HG03108 (cell line): Measurements from ENCODE around the gene CSMD2.

Experiments used
- ATAC-seq: cut with Tn5 transposase; IDR thresholded peaks from one replicate; pipeline ENCODE4 v1.9.1; 2021; ENCODE audit warnings: moderate library complexity; ENCODE audit not compliant: unreplicated experiment

The CSMD2 gene

GRCh38 chr1:33906156-33906555 is 258.9 kb downstream of the CSMD2 start:
- no peak for ATAC-seq

GRCh38 chr1:33905241-33905640 is 259.8 kb downstream of the CSMD2 start:
- no peak for ATAC-seq

- peak; percentile 66 for ATAC-seq
Measured at GRCh38 chr1:33903210-33903589, 261.8 kb downstream of the CSMD2 start.

- peak; percentile 85 for ATAC-seq
Measured at GRCh38 chr1:33902486-33903209, 262.4 kb downstream of the CSMD2 start.

GRCh38 chr1:33899746-33900145 is 265.3 kb downstream of the CSMD2 start:
- no peak for ATAC-seq

- no peak for ATAC-seq
Measured at GRCh38 chr1:33898881-33899280, 266.1 kb downstream of the CSMD2 start.

- no peak for ATAC-seq
Measured at GRCh38 chr1:33898406-33898805, 266.6 kb downstream of the CSMD2 start.

GRCh38 chr1:33897092-33897725 is 267.8 kb downstream of the CSMD2 start:
- ATAC-seq = no peak

GRCh38 chr1:33895976-33896375 is 269.1 kb downstream of the CSMD2 start:
- ATAC-seq = no peak

- ATAC-seq = no peak
Measured at GRCh38 chr1:33895396-33895795, 269.6 kb downstream of the CSMD2 start.

GRCh38 chr1:33893147-33893830 is 271.7 kb downstream of the CSMD2 start:
- ATAC-seq = no peak

- no peak for ATAC-seq
Measured at GRCh38 chr1:33886496-33886895, 278.5 kb downstream of the CSMD2 start.

- ATAC-seq = no peak
Measured at GRCh38 chr1:33880305-33880704, 284.7 kb downstream of the CSMD2 start.

- no peak for ATAC-seq
Measured at GRCh38 chr1:33878392-33878791, 286.6 kb downstream of the CSMD2 start.

GRCh38 chr1:33876970-33877650 is 287.9 kb downstream of the CSMD2 start:
- ATAC-seq = no peak

- ATAC-seq = no peak
Measured at GRCh38 chr1:33875862-33876261, 289.2 kb downstream of the CSMD2 start.

- no peak for ATAC-seq
Measured at GRCh38 chr1:33874636-33875035, 290.4 kb downstream of the CSMD2 start.

- no peak for ATAC-seq
Measured at GRCh38 chr1:33872683-33873082, 292.3 kb downstream of the CSMD2 start.

- ATAC-seq = no peak
Measured at GRCh38 chr1:33872275-33872674, 292.8 kb downstream of the CSMD2 start.

GRCh38 chr1:33867684-33868083 is 297.3 kb downstream of the CSMD2 start:
- no peak for ATAC-seq

- ATAC-seq = no peak
Measured at GRCh38 chr1:33866281-33866680, 298.7 kb downstream of the CSMD2 start.
